ENCODE measurements around the gene CELSR2. TPM values are rescaled to one million over a fixed set of nuclear protein-coding genes. Genes with fewer than 3 reads are reported as not detected.
"Not testable (repeated sequence)": the region's sequence is repeated elsewhere in the genome, so short reads cannot be mapped to it uniquely, and the experiment has no call there.

CELSR2 gene
- total and polyA plus RNA-seq, 4 donors, result 0.38 to 4.2 (median 1.8) TPM

DNA sequence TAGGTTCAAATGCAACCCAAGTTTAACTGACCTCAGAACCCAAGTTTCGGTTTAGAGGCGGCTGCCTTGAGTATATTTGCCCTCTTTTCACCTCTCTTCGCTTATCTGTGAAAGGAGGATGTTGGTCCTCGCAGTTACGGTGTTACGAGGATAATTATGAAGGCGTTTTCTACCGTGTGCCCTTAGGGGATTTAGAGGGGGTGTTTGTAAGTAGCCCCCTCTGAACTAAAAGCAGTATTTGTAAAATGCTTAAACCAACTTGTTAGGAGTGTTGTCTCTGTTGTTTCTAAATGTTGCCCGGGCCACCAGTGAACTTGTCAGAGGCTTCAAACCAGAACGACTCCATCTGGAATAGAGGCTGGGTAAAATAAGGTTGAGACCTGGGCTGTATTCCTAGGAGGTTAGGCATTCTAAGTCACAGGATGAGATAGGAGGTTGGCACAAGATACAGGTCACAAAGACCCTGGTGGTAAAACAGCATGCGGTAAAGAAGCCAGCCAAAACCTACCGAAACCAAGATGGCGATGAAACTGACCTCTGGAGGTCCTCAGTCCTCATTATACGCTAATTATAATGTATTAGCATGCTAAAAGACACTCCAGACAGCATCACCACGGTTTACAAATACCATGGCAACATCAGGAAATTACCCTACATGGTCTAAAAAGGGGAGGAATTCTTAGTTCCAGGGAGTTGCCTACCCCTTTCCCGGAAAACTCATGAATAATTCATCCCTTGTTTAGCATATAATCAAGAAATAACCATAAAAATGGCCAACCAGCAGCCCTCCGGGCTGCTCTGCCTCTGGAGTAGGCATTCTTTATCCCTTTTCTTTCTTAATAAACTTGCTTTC, 34.6 kb downstream of the CELSR2 start:
- ATAC-seq (ENCODE audit: low FRiP score) (no peak), DNase-seq (no peak)
- Histone ChIP-seq H3K4me3 (ENCODE audit: low read length in 2 of 2) (peak overlapping the region; percentile 28 to 51), H3K36me3 (ENCODE audit: control insufficient read depth in 1 of 2, insufficient read depth in 2 of 2, low read length in 1 of 2) (no peaks in the 10 kb centered on the region), H3K9me3 (ENCODE audit: control insufficient read depth, low read length) (no peaks in the 10 kb centered on the region), H3K27ac (ENCODE audit: low read depth in 1 of 2, low read length in 2 of 2) (peak overlapping the region; percentile 86 to 92), H3K27me3 (ENCODE audit: control insufficient read depth in 1 of 2, insufficient read depth in 2 of 2, low read length in 1 of 2) (no peaks in the 10 kb centered on the region), H3K4me1 (ENCODE audit: control insufficient read depth in 1 of 2, insufficient read depth in 2 of 2, low read length in 2 of 2) (no peaks in the 10 kb centered on the region)
- intact Hi-C loops (cut with DNase I), result loop anchor here (2.0 to 10.0 kb wide), 3 partner anchors 21 to 115 kb away; no protein-coding TSS in a partner anchor
- 33 to 35% methylated on average over 17 of the region's 17 CpGs for WGBS, 2 donors

DNA sequence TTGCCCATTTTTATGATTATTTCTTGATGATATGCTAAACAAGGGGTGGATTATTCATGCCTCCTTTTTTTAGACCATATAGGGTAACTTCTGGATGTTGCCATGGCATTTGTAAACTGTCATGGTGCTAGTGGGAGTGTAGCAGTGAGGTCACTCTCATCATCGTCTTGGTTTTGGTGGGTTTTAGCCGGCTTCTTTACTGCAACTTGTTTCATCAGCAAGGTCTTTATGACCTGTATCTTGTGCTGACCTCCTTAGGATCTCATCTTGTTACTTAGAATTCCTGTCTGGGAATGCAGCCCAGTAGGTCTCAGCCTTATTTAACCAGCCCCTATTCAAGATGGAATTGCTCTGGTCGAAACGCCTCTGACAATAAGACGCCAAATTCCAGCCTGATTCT, 37.4 kb downstream of the CELSR2 start:
- not testable (repeated sequence) for H3K4me1 ChIP-seq (ENCODE audit: control insufficient read depth in 1 of 2, insufficient read depth in 2 of 2, low read length in 2 of 2); DNase-seq; H3K27ac ChIP-seq (ENCODE audit: low read depth in 1 of 2, low read length in 2 of 2); ATAC-seq (ENCODE audit: low FRiP score); H3K4me3 ChIP-seq (ENCODE audit: low read length in 2 of 2); H3K27me3 ChIP-seq (ENCODE audit: control insufficient read depth in 1 of 2, insufficient read depth in 2 of 2, low read length in 1 of 2); H3K9me3 ChIP-seq (ENCODE audit: control insufficient read depth, low read length); H3K36me3 ChIP-seq (ENCODE audit: control insufficient read depth in 1 of 2, insufficient read depth in 2 of 2, low read length in 1 of 2)
- intact Hi-C loops (cut with DNase I), result loop anchor here in 1 of 2 donors (10.0 kb wide), 1 partner anchor 58 kb away; no protein-coding TSS in a partner anchor
- WGBS, 2 donors, result 91 to 92% methylated on average over 5 of the region's 5 CpGs

DNA sequence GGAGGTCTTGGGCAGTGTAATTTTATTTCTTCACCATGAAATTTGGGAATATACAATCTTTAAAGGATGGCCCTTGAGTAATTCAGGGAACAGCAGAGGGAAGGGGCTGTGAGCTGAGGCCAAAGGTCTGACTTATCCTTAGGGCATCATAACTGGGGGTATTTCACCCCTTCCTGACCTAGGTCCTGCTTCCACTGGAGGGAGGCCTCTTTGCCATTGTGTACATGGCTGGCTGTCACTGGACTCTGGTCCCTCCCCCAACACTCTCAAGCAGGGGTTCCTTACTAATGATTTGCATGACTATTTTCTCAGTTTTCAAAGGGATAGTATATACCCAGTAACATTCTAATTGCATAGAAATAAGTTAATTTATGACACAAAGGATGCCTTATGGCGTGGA, 40.8 kb downstream of the CELSR2 start:
- 96 to 97% methylated on average over 1 of the region's 1 CpG for WGBS, 2 donors
- no peak overlapping the region for H3K27ac ChIP-seq (ENCODE audit: low read depth in 1 of 2, low read length in 2 of 2)
- H3K4me3 ChIP-seq (ENCODE audit: low read length in 2 of 2), result no peak overlapping the region
- DNase-seq (no peak), ATAC-seq (ENCODE audit: low FRiP score) (no peak)
- H3K4me1 ChIP-seq (ENCODE audit: control insufficient read depth in 1 of 2, insufficient read depth in 2 of 2, low read length in 2 of 2), result no peaks in the 10 kb centered on the region
- intact Hi-C loops (cut with DNase I), result no loop called here
- H3K27me3 ChIP-seq (ENCODE audit: control insufficient read depth in 1 of 2, insufficient read depth in 2 of 2, low read length in 1 of 2), result no peaks in the 10 kb centered on the region
- H3K36me3 ChIP-seq (ENCODE audit: control insufficient read depth in 1 of 2, insufficient read depth in 2 of 2, low read length in 1 of 2), result no peaks in the 10 kb centered on the region
- H3K9me3 ChIP-seq (ENCODE audit: control insufficient read depth, low read length), result no peaks in the 10 kb centered on the region

DNA sequence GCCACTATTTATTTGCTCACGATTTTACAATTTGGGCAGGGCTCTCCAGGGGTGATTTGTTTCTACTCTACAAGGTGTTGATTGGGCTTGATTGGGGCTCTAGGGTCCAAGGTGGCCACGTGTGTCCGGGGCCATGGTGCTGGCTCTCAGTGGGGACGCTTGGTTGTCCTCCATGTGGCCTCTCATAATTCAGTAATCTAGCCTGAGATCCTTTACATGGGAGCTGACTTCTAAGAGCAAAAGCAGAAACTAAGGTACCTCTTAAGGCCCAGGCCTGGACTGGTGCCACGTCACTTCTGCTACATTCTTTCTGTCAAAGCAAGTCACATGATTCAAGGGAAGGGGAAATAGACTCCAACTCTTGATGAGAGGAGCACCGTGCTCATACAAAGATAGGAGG, 41.7 kb downstream of the CELSR2 start:
- 73 to 74% methylated on average over 6 of the region's 6 CpGs for WGBS, 2 donors
- Histone ChIP-seq H3K27ac (ENCODE audit: low read depth in 1 of 2, low read length in 2 of 2) (no peak overlapping the region), H3K36me3 (ENCODE audit: control insufficient read depth in 1 of 2, insufficient read depth in 2 of 2, low read length in 1 of 2) (no peaks in the 10 kb centered on the region), H3K4me1 (ENCODE audit: control insufficient read depth in 1 of 2, insufficient read depth in 2 of 2, low read length in 2 of 2) (no peaks in the 10 kb centered on the region), H3K9me3 (ENCODE audit: control insufficient read depth, low read length) (no peaks in the 10 kb centered on the region), H3K27me3 (ENCODE audit: control insufficient read depth in 1 of 2, insufficient read depth in 2 of 2, low read length in 1 of 2) (no peaks in the 10 kb centered on the region), H3K4me3 (ENCODE audit: low read length in 2 of 2) (no peak overlapping the region)
- intact Hi-C loops (cut with DNase I), result no loop called here
- ATAC-seq (ENCODE audit: low FRiP score), result no peak
- DNase-seq, result peak in 1 of 2 donors; percentile 72

DNA sequence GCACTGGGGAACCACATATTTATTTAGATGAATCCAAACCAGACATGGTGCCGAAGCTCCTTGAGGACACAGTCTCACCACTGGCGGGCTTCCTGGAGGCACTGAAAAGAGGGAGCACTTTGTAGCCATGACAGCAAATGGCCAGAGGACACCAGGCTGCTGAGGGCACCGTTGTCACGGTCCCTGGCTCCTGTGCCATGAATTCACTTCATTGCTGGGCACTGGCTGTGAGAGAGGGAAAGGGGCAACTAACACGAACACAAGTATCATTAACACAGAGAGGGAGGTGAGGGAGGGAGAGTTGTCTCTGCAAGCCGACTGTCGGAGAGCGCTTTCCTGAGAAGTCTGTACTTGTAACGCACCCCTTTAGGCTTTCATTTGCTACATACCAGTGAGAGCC, 43.0 kb downstream of the CELSR2 start:
- Histone ChIP-seq H3K4me3 (ENCODE audit: low read length in 2 of 2) (no peak overlapping the region), H3K27me3 (ENCODE audit: control insufficient read depth in 1 of 2, insufficient read depth in 2 of 2, low read length in 1 of 2) (no peaks in the 10 kb centered on the region), H3K36me3 (ENCODE audit: control insufficient read depth in 1 of 2, insufficient read depth in 2 of 2, low read length in 1 of 2) (no peaks in the 10 kb centered on the region), H3K4me1 (ENCODE audit: control insufficient read depth in 1 of 2, insufficient read depth in 2 of 2, low read length in 2 of 2) (no peaks in the 10 kb centered on the region), H3K9me3 (ENCODE audit: control insufficient read depth, low read length) (no peaks in the 10 kb centered on the region), H3K27ac (ENCODE audit: low read depth in 1 of 2, low read length in 2 of 2) (no peak overlapping the region)
- WGBS, 2 donors, result 71 to 76% methylated on average over 9 of the region's 9 CpGs
- no peak for ATAC-seq (ENCODE audit: low FRiP score)
- no peak for DNase-seq
- intact Hi-C loops (cut with DNase I), result no loop called here

DNA sequence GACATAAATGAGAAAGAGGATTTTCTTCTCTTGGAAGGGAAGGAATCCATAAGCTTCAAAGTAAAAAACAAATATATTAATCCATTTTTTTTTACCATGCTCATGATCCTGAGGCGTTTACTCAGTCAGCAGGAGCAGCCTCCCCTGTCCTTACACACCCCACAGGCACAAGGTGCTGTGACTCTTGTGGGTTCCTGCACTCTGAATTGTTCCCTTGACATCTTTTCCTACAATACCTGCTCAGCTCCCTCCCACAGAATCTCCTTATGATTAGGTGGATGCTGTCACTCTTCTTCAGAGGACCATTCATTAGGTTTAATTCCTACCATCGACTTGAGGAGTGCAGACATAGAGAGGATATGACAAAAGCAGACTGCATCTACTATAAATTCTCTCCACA, 43.7 kb downstream of the CELSR2 start:
- DNase-seq (no peak), ATAC-seq (ENCODE audit: low FRiP score) (no peak)
- Histone ChIP-seq H3K27ac (ENCODE audit: low read depth in 1 of 2, low read length in 2 of 2) (no peak overlapping the region), H3K4me1 (ENCODE audit: control insufficient read depth in 1 of 2, insufficient read depth in 2 of 2, low read length in 2 of 2) (no peaks in the 10 kb centered on the region), H3K36me3 (ENCODE audit: control insufficient read depth in 1 of 2, insufficient read depth in 2 of 2, low read length in 1 of 2) (no peaks in the 10 kb centered on the region), H3K9me3 (ENCODE audit: control insufficient read depth, low read length) (no peaks in the 10 kb centered on the region), H3K27me3 (ENCODE audit: control insufficient read depth in 1 of 2, insufficient read depth in 2 of 2, low read length in 1 of 2) (no peaks in the 10 kb centered on the region), H3K4me3 (ENCODE audit: low read length in 2 of 2) (no peak overlapping the region)
- intact Hi-C loops (cut with DNase I), result no loop called here
- 74 to 83% methylated on average over 2 of the region's 2 CpGs for WGBS, 2 donors

DNA sequence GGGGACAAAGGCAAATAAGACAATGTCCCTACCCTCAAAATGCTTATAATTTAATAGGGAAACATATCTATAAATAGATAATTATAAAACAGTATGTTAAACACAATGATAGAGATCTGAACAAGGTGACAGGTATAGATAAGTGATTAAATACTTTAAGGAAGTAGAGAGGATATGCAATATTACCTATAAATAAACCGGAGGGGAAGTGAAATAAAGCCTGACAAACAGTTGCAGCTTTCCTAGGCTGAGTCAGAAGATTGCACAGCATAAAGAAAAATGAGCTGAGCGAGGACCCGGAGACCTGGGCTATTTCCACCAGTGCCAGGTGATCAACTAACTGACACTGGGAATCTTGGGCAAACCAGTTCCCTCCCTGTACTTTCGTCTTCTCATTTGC, 45.1 kb downstream of the CELSR2 start:
- intact Hi-C loops (cut with DNase I), result no loop called here
- H3K36me3 ChIP-seq (ENCODE audit: control insufficient read depth in 1 of 2, insufficient read depth in 2 of 2, low read length in 1 of 2), result no peaks in the 10 kb centered on the region
- no peak for ATAC-seq (ENCODE audit: low FRiP score)

DNA sequence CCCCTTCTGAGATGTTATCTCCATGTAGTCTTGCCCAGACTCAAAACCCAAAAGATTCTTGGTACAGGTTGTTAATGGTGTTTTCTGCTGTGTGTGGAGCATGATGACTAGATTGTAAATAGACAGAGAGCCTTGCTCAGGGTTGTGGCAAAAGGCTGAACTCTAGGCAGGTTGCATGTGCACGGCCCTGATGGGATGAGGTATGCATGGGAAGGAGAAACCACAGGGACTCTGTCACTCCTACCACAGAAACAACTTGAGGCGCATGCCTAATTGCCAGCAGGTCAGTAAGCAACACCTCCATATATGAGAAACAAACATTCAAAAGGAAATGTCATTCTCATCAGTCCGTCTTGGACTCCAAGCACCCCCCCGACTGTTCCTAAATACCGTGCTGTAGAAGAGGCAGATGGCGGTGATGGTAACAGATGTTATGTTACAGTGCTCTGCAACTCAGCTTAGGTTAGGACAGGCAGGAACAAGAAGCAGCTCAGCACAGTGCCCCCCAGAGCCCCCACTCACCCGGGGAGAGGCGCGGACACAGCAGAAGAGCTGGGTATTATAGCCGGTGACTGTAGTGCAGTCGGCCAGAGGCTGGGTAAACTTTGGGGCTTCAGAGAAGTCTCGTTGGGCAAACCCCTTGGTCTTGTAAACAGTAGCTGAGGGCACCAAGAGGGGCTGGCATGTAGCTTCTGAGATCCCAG, 46.5 kb downstream of the CELSR2 start:
- Histone ChIP-seq H3K9me3 (ENCODE audit: control insufficient read depth, low read length) (no peaks in the 10 kb centered on the region), H3K4me1 (ENCODE audit: control insufficient read depth in 1 of 2, insufficient read depth in 2 of 2, low read length in 2 of 2) (no peaks in the 10 kb centered on the region), H3K36me3 (ENCODE audit: control insufficient read depth in 1 of 2, insufficient read depth in 2 of 2, low read length in 1 of 2) (no peaks in the 10 kb centered on the region), H3K4me3 (ENCODE audit: low read length in 2 of 2) (no peak overlapping the region), H3K27ac (ENCODE audit: low read depth in 1 of 2, low read length in 2 of 2) (no peak overlapping the region), H3K27me3 (ENCODE audit: control insufficient read depth in 1 of 2, insufficient read depth in 2 of 2, low read length in 1 of 2) (no peaks in the 10 kb centered on the region)
- no peak for DNase-seq
- intact Hi-C loops (cut with DNase I), result no loop called here
- WGBS, 2 donors, result 78 to 81% methylated on average over 12 of the region's 12 CpGs
- no peak for ATAC-seq (ENCODE audit: low FRiP score)

More for the DNA sequence above, 45.1 kb downstream of the CELSR2 start:
- WGBS, 2 donors, result 79 to 89% methylated on average over 4 of the region's 4 CpGs
- H3K9me3 ChIP-seq (ENCODE audit: control insufficient read depth, low read length), result no peaks in the 10 kb centered on the region
- no peak overlapping the region for H3K27ac ChIP-seq (ENCODE audit: low read depth in 1 of 2, low read length in 2 of 2)
- no peak overlapping the region for H3K4me3 ChIP-seq (ENCODE audit: low read length in 2 of 2)
- H3K4me1 ChIP-seq (ENCODE audit: control insufficient read depth in 1 of 2, insufficient read depth in 2 of 2, low read length in 2 of 2), result no peaks in the 10 kb centered on the region
- H3K27me3 ChIP-seq (ENCODE audit: control insufficient read depth in 1 of 2, insufficient read depth in 2 of 2, low read length in 1 of 2), result no peaks in the 10 kb centered on the region
- no peak for DNase-seq

DNA sequence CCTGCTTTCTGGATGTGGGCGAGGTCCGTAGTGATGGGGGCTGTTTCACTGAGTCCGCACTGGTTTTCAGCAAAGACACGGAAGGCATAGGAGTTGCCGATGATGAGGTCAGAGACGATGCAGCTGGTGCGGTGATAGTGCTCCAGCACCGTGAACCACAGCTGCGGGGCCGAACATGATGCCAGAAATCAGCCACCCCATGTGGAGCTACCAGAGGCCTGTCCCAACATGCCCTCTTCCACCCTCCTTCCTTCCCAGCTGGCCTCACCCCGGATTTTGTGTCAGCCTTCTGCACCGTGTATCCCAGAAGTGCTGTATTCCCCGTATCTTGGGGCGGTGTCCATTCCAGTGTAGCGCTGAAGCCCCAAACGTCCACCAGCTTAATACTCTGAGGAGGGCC, 47.4 kb downstream of the CELSR2 start:
- no peak for ATAC-seq (ENCODE audit: low FRiP score)
- H3K27ac ChIP-seq (ENCODE audit: low read depth in 1 of 2, low read length in 2 of 2), result no peak overlapping the region

More for the DNA sequence above, 47.4 kb downstream of the CELSR2 start:
- DNase-seq, result no peak
- H3K27me3 ChIP-seq (ENCODE audit: control insufficient read depth in 1 of 2, insufficient read depth in 2 of 2, low read length in 1 of 2), result no peaks in the 10 kb centered on the region
- no peak overlapping the region for H3K4me3 ChIP-seq (ENCODE audit: low read length in 2 of 2)
- no peaks in the 10 kb centered on the region for H3K4me1 ChIP-seq (ENCODE audit: control insufficient read depth in 1 of 2, insufficient read depth in 2 of 2, low read length in 2 of 2)
- H3K36me3 ChIP-seq (ENCODE audit: control insufficient read depth in 1 of 2, insufficient read depth in 2 of 2, low read length in 1 of 2), result no peaks in the 10 kb centered on the region
- intact Hi-C loops (cut with DNase I), result no loop called here
- H3K9me3 ChIP-seq (ENCODE audit: control insufficient read depth, low read length), result no peaks in the 10 kb centered on the region
- WGBS, 2 donors, result 94 to 96% methylated on average over 16 of the region's 16 CpGs

All from aorta (tissue), 5 donors.